Neural progenitor cell (in vitro differentiated cells): ENCODE measurements around the gene TNFSF13B.

Source experiments
- CTCF ChIP-seq: fragments of 200-600 bp; sonication (generic); IDR thresholded peaks from 2 replicates; pipeline ENCODE4 v1.5.1; 2017; ENCODE audit warnings: antibody characterized with exemption, mild to moderate bottlenecking
- EZH2 ChIP-seq: fragments of 200-600 bp; sonication (generic); IDR thresholded peaks from 2 replicates; pipeline ENCODE4 v1.6.1; 2017; ENCODE audit warnings: antibody characterized with exemption, mild to moderate bottlenecking, moderate library complexity
- EZH2phosphoT487 ChIP-seq: fragments of 200-600 bp; sonication (generic); IDR thresholded peaks from 2 replicates; pipeline ENCODE4 v1.6.1; 2017; ENCODE audit warnings: antibody characterized with exemption

GRCh38 chr13:108323031-108323430 lies 53.5 kb downstream of the TNFSF13B start:
- TF ChIP-seq CTCF (no peak), EZH2 (no peak), EZH2phosphoT487 (no peak)
